ENCODE data around the gene KY. TPM values are rescaled to one million over a fixed set of nuclear protein-coding genes. Genes with fewer than 3 reads are reported as not detected.

KY gene
- total RNA-seq, 4 donors from 2014 or later, result 0.68 to 3.3 (median 1.8) TPM

GRCh38 chr3:134619884-134620445 lies 30.9 kb downstream of the KY start:
- Histone ChIP-seq H3K27ac (no peak overlapping the region), H3K27me3 (no peaks in the 10 kb centered on the region), H3K9me3 (no peaks in the 10 kb centered on the region), H3K36me3 (no peaks in the 10 kb centered on the region), H3K4me3 (no peak overlapping the region), H3K4me1 (peaks cover 0 to 6% of the 10 kb centered on the region in 2 donors)
- DNase-seq (no peak), ATAC-seq (no peak)
- intact Hi-C loops (cut with DNase I; ENCODE audit: low total_unique reads) (no loop called here), in situ Hi-C loops (cut with MboI; ENCODE audit: low sequenced_read_pairs in 4 of 4) (loop anchor here in 3 of 4 donors (25.0 kb wide), 1 partner anchor 1267 kb away; no protein-coding TSS in a partner anchor)
- no peak for TF ChIP-seq CTCF (IDR thresholded peaks at IDR 0.05 in 4 of 5, conservative IDR thresholded peaks at IDR 0.05 in 1 of 5)
- no peak for TF ChIP-seq POLR2A (IDR thresholded peaks at IDR 0.05)

GRCh38 chr3:134619301-134619615 lies 31.6 kb downstream of the KY start:
- in situ Hi-C loops (cut with MboI; ENCODE audit: low sequenced_read_pairs in 4 of 4), result loop anchor here in 3 of 4 donors (25.0 kb wide), 1 partner anchor 1268 kb away; no protein-coding TSS in a partner anchor
- H3K36me3 ChIP-seq, result no peaks in the 10 kb centered on the region

GRCh38 chr3:134618478-134619300 lies 32.1 kb downstream of the KY start:
- intact Hi-C loops (cut with DNase I; ENCODE audit: low total_unique reads), result no loop called here
- no peaks in the 10 kb centered on the region for H3K27me3 ChIP-seq
- no peaks in the 10 kb centered on the region for H3K9me3 ChIP-seq
- H3K27ac ChIP-seq, result no peak overlapping the region
- in situ Hi-C loops (cut with MboI; ENCODE audit: low sequenced_read_pairs in 4 of 4), result loop anchor here in 3 of 4 donors (25.0 kb wide), 1 partner anchor 1269 kb away; no protein-coding TSS in a partner anchor
- H3K36me3 ChIP-seq, result no peaks in the 10 kb centered on the region
- peaks cover 0 to 6% of the 10 kb centered on the region in 2 donors for H3K4me1 ChIP-seq
- ATAC-seq (no peak), DNase-seq (no peak)
- no peak overlapping the region for H3K4me3 ChIP-seq
- no peak for TF ChIP-seq CTCF (IDR thresholded peaks at IDR 0.05 in 4 of 5, conservative IDR thresholded peaks at IDR 0.05 in 1 of 5)
- TF ChIP-seq POLR2A (IDR thresholded peaks at IDR 0.05), result no peak

More at GRCh38 chr3:134619301-134619615, 31.6 kb downstream of the KY start:
- no peak overlapping the region for H3K4me3 ChIP-seq
- no peak for DNase-seq
- intact Hi-C loops (cut with DNase I; ENCODE audit: low total_unique reads), result no loop called here
- H3K4me1 ChIP-seq, result peaks cover 0 to 6% of the 10 kb centered on the region in 2 donors
- no peaks in the 10 kb centered on the region for H3K9me3 ChIP-seq
- no peaks in the 10 kb centered on the region for H3K27me3 ChIP-seq
- no peak for ATAC-seq
- H3K27ac ChIP-seq, result no peak overlapping the region
- TF ChIP-seq CTCF (IDR thresholded peaks at IDR 0.05 in 4 of 5, conservative IDR thresholded peaks at IDR 0.05 in 1 of 5) (no peak), POLR2A (IDR thresholded peaks at IDR 0.05) (no peak)

GRCh38 chr3:134617608-134618477 lies 33.0 kb downstream of the KY start:
- in situ Hi-C loops (cut with MboI; ENCODE audit: low sequenced_read_pairs in 4 of 4) (loop anchor here in 3 of 4 donors (25.0 kb wide), 1 partner anchor 1269 kb away; no protein-coding TSS in a partner anchor), intact Hi-C loops (cut with DNase I; ENCODE audit: low total_unique reads) (no loop called here)
- no peak overlapping the region for H3K4me3 ChIP-seq
- ATAC-seq (no peak), DNase-seq (no peak)
- no peaks in the 10 kb centered on the region for H3K9me3 ChIP-seq
- H3K36me3 ChIP-seq, result no peaks in the 10 kb centered on the region
- no peaks in the 10 kb centered on the region for H3K27me3 ChIP-seq
- TF ChIP-seq CTCF (IDR thresholded peaks at IDR 0.05 in 4 of 5, conservative IDR thresholded peaks at IDR 0.05 in 1 of 5), result no peak
- TF ChIP-seq POLR2A (IDR thresholded peaks at IDR 0.05), result no peak
- peaks cover 0 to 6% of the 10 kb centered on the region in 2 donors for H3K4me1 ChIP-seq
- H3K27ac ChIP-seq, result no peak overlapping the region

Measured in gastrocnemius medialis (tissue), 4 donors.